GM18519 (cell line): Measurements from ENCODE around the gene CFAP92.

Experiments
- ATAC-seq: cut with Tn5 transposase; IDR thresholded peaks from one replicate; pipeline ENCODE4 v1.9.1; 2021; ENCODE audit warnings: mild to moderate bottlenecking, moderate library complexity; ENCODE audit not compliant: unreplicated experiment, low FRiP score

CFAP92 gene

DNA sequence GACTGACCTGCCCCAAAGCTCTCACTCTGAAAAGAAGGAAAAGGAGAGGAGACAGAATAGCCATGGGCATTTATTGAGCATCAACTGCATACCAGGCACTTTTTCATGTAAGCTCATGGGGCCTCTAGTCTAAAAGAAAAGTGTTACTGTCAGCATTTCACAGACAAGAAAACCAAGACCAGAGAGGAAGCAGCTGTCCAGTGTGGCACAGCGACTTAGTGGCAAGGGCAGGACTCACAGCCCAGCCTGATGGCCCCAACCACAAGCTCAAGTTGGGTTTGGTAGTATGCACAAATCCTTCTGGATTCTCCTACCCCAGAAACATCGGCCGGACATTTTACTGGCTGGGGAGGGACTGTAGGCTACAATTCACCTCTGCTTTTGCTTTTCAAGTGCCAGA lies 13.0 kb upstream of the CFAP92 start:
- no peak for ATAC-seq

DNA sequence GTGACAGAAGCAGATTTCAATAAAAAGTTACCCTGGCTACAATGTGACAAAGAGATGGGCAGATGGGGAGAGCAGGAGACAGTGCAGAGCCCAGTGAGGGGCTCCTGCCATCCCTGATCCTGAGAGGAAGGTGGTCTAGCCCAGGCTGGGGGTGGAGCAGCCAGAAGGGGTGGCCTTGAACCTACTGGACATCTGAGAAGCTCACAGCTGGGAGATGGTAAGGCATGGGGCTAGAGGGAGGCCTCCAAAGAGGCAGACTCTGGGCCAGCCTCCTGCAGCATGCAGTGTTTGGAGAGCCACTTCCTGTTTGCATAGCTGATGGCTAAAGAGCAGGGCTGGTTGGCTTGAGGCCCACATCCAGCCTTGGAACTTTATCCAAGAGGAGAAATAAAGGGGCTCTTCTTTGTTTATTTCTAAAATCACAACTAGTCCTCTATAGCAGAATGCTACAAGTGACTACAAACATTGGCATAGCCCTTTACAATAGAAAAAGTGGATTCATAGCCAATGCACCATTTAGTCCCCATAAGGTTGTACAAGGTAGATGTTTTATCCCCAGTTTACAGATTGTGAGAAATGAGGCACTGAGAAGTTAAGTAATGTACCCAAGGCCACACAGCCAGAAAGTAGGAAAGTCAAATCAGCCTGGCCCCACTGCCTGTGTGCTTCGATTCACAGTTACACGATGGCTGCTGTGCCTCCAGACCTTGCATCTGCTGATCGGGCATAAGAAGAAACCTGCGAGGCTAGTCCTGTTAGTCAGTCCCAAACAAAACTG lies 11.8 kb upstream of the CFAP92 start:
- ATAC-seq = no peak

DNA sequence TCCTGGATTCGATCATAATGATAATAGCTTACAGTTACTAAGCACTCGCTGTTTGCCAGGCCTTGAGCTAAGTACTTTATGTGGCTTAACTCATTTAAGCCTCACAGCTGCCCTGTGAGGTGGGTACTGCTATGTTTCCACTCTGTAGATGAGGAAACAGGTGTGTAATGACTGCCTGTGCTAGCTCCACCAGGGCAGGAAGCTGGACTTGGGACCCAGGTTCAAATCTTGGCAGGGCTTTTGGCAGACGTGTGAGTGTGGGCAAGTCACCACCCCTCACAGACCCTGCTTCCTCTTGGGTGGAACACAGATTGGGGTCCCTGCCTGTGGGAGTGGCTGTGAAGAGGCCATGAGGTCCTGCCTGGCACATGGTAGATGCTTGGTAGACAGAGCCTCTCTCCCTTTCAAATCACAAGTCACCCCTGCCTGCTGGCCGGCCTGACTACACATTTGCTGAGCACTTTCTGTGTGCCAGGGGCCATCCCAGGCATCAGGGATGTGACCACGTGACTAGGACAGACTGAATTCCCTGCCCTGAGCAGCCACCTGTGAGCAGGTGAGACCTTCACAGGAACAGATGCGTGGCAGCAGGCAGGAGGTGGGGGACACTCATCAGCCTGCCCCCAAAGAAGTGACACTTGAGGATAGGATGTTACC lies 10.9 kb upstream of the CFAP92 start:
- no peak for ATAC-seq

DNA sequence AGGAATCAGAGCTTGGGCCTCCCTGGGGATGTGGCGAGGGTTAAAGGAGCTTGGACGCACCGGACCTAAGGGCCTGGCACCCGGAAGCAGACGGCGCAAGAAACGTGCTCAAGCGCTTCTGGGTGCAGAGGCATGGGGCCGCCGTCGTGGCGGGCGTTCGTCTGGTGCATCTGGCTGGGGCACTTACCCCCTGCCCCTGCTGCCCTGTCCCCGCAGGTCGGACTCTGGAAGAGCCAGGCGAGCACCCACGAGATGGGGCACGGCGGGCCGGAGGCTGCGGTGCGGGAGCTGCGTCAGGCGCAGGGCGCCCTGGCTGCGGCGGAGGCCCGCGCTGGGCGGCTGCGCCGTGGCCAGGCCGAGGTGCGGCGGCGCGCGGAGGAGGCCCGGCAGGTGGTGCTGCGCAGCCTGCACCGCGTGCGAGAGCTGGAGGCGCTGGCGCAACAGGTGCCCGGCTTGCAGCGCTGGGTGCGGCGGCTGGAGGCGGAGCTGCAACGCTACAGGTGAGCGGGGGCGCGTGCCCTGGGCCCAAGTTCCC lies 9.8 kb upstream of the CFAP92 start:
- no peak for ATAC-seq

DNA sequence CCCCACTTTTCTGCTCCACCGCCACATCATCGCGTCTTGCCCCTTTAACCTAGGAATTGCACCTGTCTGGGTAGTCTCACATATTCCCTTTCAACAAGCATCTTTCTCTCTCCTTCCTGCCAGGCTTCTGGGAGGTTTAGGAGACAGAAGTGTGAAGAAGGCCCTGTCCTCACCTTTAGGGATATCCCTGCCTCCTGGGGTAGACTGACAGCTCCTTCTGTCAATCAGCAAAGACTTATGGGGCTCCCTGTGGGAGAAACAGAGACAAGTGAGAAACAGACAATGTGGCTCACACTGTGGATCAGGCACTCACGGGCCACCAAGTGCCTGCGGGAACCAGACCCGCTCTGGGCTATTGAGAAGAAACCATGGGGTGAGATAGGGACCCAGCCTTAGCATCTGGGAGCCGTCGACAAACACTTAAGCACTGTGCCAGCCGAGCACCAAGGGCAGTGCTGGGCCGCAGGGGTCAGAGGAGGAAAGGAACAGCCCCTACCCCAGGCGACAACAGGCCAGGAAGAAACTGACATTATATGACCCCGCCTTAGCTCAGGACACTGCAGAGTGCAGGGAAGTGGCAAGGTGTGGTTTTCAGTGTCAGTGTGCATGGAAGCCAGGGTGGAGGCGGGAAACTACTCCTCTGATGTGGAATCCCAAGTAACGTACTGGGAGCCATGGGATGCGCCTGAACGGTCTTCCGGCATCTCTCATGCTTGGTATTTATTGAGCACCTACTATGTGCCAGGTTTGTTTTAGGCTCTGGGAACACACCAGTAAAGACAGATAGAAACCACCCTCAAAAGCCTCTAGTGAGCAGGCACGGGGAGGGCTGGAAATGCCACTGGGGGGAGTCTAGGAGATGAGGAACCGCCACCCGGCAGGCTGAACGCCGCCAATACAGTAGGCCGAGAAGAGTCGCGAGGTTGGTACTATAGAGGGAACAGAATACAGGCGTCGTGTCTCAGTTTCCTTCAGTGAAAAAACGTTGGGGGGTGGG lies 9.0 kb upstream of the CFAP92 start:
- ATAC-seq = no peak

DNA sequence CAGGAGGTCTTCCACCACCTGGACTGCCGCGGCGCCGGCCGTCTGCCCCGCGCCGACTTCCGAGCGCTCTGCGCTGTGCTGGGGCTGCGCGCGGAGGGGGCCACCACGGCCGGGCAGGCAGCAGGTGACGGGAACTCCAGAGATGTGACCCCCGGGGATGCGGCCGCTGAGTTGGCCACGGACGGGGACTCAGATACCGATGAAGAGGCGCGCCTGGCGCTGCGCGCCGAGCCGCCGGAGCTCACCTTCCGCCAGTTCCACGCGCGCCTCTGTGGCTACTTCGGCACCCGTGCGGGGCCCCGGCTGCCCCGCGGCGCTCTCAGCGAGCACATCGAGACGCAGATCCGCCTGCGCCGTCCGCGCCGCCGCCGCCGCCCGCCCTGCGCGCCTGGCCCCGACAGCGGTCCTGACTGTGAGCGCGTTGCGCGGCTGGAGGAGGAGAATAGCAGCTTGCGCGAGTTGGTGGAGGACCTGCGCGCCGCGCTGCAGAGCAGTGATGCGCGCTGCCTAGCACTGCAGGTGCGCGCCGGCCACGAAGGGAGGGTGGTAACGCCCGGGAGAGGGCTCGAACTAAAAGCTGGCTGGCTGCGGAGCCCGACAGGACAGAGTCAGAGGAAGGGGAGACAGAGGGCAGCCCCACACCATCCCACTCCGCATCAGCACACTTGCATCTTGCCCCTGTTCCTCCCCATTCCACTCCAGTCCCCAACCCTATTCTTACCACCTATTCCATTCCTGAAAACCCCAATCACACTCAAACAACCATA lies 8.1 kb upstream of the CFAP92 start:
- ATAC-seq = no peak

DNA sequence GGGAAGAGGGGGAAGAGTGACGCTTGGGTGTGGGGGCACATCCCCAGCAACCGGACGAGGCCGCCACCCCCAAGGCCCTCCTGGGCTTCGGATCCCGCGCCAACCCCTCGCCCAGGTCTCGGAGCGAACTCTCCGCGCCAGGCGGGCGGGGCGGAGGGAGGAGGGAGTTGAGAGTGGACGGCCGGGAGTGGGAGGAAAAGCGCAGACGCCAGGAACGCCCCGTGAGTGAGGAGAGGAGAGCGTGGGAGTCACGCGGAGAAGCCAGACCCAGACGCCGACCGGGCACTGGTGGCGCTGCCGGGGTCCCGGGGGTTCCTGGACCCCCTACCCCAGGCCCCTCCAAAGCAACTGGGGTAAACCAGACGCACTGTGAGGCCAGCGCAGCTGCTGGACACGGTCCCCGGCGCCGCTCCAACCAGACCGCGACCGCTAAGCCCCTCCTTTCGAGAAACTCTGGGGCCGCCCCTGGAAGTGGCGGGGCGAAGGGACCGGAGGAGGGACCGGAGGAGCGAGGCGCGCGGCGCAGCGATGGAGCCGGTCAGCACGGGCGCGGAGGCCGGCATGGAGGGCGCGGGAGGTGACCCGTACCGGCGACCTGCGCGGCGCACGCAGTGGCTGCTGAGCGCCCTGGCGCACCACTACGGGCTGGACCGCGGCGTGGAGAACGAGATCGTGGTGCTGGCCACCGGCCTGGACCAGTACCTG lies 7.4 kb upstream of the CFAP92 start, which contains the start of gene EFCC1:
Gene EFCC1 (plus strand): TSS at position 204 of the 705 bp plus-strand sequence. CDS start 325 bp downstream, at position 529.
- no peak for ATAC-seq

DNA sequence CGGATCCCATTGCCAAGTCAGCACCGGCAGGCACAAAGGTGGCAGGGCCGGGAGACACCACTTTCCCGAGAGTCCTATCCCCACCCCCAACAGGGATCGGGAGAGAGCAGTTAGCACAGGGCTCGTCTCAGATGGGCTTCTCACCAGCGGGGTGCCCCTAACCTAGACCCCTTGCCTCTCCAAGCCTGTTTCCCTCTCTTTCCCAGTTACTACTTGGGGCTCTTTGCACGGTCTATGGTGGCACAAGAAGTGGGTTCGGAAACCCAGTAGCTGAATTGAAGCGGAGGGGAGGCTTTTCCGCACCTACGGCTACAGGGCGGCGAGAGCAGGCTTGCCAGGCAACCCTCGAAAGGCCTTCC lies 6.8 kb upstream of the CFAP92 start:
- no peak for ATAC-seq

DNA sequence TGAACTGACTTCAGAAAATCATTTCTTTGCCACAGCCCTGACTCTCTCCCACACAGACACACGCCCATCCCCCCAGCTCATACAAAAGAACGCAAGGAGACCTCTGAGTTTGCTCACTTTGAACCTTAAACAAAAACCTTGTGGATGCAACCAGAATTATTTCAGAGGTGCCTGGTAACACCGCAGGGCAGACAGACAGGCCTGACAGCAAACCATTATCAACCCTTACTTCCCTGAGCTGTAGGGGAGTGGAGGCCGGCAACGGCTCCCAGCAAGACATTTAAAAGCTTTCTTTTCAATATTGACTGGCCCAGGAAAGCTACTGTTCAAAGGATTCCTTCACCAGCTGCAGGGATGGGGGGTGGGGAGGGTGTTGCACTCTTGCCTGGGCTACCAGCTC lies 5.2 kb upstream of the CFAP92 start:
- no peak for ATAC-seq

DNA sequence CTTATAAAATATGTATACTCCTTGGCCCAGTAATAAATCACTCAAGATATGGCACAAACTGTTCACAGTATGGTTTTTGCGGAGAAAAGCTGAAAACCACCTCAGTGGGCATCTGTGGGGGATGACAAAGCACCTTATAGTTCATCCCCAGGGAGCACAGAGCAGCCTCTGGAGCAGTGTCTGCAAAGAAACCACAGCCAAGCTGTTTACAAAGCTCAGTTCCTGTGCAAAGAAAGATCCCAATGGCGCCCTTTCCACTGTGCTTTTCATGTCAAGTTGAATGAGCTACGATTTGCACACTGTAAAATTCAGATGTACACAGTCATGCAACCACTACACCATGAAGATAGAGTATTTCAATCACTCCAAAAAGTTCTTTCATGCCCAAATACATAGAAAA lies 4.7 kb upstream of the CFAP92 start:
- no peak for ATAC-seq

DNA sequence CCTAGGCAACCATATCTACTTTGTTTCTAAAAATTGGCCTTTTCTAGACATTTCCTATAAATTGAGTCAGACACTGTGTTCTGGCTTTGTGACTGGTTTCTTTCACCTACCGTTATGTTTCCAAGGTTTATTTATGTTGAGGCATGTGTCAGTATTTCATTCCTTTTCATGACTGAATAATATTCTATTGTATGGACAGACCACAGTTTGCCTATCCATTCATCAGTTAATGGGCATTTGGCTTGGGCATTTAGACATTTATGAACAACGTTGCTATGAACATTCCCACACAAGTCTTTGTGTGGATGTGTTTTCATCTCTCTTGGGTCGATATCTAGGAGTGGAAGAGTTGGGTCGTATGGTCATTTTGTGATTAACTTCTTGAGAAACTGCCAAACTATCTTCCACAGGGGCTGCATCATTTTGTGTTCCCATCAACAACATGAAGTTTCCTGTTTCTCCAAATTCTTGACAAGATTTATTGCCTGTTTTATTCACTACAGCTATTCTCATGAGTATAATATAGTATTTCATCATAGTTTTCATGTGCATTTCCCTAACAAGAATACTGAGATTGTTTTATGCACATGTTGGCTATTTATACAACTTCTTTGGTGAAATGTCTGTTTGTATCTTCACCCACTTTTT lies 3.7 kb upstream of the CFAP92 start:
- no peak for ATAC-seq

DNA sequence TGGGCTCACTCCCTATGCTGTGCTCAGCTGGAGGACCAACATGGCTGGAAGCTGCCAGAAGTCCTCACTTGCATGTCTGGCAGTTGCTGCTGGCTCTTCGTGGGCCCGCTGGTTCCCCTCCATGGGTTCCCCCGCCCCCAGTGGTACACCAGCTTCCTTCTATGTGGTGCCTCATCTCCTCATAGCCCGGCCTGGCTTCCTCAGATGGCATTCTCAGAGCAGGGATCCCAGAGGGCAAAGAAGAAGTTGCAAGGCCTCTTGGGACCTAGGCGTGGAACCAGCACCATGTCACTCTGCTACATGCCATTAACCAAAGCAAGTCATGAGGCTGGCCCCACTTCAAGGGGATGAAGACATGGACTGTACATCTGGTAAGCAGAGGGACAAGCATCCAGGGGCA lies 2.9 kb upstream of the CFAP92 start:
- no peak for ATAC-seq

DNA sequence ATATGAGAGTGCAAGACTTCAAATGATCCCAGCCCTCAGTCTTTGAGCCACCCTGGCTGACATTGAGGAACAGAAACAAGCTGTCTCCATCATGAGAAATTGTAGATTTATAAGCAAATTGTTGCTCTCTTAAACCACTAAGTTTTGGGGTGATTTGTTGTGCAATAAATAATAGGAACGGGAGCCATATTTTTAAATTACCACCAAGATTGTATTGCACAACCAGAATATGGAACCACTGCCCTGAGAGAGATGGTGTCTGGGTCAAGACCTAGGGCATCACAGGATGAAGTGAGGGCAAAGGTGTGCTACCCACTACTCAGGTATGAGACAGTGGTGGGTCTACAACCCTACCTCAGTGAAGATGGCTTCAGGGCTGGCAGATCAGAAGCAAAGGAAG lies 2.3 kb upstream of the CFAP92 start:
- ATAC-seq = no peak

DNA sequence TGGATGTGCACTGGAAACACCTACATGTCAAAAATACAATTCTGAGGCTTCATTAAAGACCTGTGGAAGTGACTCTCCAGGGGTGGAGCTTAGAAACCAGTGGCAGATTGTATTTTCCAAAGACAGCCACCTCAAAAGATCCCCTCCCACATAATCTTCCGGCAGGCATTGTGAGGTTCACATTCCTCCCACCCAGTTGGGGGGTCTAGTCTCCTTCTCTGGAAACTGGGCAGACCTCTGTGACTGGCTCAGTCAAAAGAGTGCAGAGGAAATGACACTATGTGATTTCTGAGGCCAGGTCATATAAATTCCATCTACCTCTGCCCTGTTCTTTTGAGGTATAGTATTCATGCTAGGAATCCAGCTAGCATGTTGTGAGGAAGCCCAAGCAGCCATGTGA lies 1.9 kb upstream of the CFAP92 start:
- no peak for ATAC-seq

DNA sequence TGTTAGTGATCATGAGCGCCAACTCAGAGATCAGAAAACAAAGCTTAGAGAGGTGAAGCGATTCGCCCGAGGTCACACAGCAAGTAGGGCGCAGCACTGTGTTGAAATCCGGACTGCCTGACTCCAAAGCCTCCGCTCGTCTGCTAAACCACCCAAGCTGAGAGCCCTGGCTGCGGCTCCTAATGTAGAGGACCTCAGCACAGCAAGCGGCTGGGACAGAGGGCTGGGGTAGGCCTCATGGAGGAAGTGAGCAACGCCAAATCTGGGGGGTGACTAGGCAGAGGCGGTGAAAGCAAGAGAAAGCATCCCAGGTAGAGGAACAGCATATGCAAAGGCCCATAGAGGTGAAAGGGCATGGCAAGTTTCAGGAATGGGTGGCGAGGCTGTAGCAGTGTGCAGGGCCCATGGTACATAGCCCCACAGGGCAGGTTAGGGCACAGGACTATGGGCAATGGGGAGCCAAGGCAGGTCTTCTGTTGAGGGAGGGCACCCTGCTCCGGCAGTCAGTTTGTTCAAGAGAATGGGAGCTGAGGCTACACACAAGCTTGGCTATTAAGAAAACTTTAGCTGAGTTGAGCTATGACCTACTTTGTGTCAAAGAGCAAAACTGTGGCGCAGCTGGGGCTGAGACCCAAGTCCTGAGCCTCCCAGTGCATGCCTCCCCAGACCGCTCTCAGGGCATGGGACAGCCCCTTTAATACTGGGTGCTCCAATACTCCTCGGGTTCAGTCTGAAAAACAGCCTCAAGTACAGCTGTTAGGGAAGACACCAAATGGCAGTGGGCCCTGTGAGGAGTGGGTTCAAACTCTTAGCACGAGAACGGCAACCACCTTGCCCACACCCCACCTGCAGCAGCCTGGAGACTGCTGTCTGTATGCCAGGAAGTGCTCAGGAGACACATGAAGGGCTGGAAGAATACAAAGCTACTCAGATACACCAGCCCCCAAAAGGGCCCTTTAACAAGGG lies 988 bp upstream of the CFAP92 start:
- ATAC-seq = no peak

DNA sequence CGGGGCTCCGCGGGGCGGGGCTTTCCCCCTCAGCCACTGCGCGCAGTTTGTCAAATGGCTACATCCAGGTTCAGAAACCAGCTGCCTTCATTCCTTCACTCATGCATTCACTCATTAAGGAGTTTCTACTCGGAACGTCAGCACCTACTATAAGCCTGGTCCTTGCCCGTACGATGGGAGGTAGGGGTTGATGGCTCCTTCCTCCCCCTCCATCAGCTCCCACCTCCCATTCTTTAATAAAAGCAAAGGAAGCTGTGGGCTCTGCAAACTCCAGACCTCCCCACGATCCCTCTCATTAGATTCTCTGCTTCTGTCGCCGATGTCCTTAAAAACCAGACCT lies 267 bp upstream of the CFAP92 start:
- ATAC-seq = no peak

DNA sequence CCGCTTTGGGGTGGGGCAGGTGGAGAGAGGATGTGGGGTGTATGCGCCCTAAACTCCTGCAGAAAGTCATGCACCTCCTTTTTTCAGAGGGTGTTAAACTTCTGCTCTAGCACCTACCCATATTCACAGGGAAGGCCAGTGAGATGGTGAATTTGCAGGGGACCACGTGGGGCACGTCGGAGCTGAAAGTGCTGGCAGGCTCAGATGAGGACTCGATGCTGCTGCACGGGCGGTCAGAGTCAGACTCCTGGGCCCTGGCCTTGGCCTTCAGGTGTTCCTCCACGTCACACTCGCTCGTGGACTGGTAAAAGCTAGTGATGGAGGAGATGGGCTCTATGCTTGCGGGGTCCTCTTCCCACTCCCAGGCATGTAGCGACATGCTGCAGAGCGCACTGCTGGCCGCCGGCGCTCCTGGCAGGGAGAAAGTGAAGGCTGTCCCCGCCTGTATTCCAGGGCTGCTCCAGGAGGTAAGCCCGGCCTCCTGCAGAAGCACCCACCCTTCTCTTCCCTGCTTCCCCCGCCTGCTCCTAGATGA lies 883 bp downstream of the CFAP92 start:
- ATAC-seq = no peak
